Nephron progenitor cell (in vitro differentiated cells): Measurements from ENCODE around the gene FIS1.
A peak's percentile ranks its signal among the peaks of the same experiment; 100 is the strongest.

Source experiments
- DNase-seq: peaks from one replicate; pipeline ENCODE4 v3.0.0; 2021
- H3K27ac Mint-ChIP-seq: 2 replicates; pipeline ENCODE4 v1.8.0; 2021; ENCODE audit warnings: mild to moderate bottlenecking, moderate library complexity, mixed read lengths
- H3K27me3 Mint-ChIP-seq: 2 replicates; pipeline ENCODE4 v1.8.0; 2021; ENCODE audit warnings: mild to moderate bottlenecking, low read depth, mixed read lengths; ENCODE audit not compliant: poor library complexity
- H3K36me3 Mint-ChIP-seq: 2 replicates; pipeline ENCODE4 v1.8.0; 2021; ENCODE audit warnings: low read depth, mixed read lengths
- H3K4me1 Mint-ChIP-seq: 2 replicates; pipeline ENCODE4 v1.8.0; 2021; ENCODE audit warnings: mixed read lengths
- H3K4me3 Mint-ChIP-seq: 2 replicates; pipeline ENCODE4 v1.8.0; 2021; ENCODE audit warnings: mild to moderate bottlenecking, moderate library complexity, mixed read lengths
- H3K9me3 Mint-ChIP-seq: 2 replicates; pipeline ENCODE4 v1.8.0; 2021; ENCODE audit warnings: mild to moderate bottlenecking, moderate library complexity, mixed read lengths
- TF ChIP-seq, protein P1 (sequence below): fragments of 200-600 bp; sonication (generic); IDR thresholded peaks from 2 replicates; pipeline ENCODE4 v1.5.0; 2021; ENCODE audit warnings: antibody characterized with exemption

The FIS1 gene

DNA sequence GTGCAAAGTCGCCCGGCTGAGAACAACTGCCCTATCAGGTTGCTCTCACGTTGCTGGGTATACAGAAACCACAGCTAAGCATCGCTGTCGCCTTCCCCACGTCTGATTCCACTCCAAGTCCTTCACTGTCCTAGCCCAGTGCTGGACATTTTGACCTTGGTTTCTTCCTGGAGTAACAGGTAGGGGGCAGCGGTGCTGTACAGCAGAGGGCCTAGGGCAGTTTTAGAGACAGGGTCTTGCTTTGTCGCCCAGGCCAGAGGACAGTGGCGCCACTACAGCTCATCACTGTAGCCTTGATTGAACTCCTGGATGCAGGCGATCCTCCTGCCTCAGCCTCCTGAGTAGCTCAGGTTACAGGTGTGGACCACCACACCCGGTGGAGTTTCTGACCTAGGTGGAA lies 9.8 kb downstream of the FIS1 start:
- no peaks in the 10 kb centered on the region for H3K9me3 Mint-ChIP-seq
- no peak overlapping the region for H3K27ac Mint-ChIP-seq
- no peaks in the 10 kb centered on the region for H3K36me3 Mint-ChIP-seq
- peaks cover 32% of the 10 kb centered on the region for H3K4me1 Mint-ChIP-seq
- TF ChIP-seq, protein P1, sequence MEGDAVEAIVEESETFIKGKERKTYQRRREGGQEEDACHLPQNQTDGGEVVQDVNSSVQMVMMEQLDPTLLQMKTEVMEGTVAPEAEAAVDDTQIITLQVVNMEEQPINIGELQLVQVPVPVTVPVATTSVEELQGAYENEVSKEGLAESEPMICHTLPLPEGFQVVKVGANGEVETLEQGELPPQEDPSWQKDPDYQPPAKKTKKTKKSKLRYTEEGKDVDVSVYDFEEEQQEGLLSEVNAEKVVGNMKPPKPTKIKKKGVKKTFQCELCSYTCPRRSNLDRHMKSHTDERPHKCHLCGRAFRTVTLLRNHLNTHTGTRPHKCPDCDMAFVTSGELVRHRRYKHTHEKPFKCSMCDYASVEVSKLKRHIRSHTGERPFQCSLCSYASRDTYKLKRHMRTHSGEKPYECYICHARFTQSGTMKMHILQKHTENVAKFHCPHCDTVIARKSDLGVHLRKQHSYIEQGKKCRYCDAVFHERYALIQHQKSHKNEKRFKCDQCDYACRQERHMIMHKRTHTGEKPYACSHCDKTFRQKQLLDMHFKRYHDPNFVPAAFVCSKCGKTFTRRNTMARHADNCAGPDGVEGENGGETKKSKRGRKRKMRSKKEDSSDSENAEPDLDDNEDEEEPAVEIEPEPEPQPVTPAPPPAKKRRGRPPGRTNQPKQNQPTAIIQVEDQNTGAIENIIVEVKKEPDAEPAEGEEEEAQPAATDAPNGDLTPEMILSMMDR, result peak; percentile 22
- peaks cover 11% of the 10 kb centered on the region for H3K27me3 Mint-ChIP-seq
- DNase-seq, result no peak
- no peak overlapping the region for H3K4me3 Mint-ChIP-seq

DNA sequence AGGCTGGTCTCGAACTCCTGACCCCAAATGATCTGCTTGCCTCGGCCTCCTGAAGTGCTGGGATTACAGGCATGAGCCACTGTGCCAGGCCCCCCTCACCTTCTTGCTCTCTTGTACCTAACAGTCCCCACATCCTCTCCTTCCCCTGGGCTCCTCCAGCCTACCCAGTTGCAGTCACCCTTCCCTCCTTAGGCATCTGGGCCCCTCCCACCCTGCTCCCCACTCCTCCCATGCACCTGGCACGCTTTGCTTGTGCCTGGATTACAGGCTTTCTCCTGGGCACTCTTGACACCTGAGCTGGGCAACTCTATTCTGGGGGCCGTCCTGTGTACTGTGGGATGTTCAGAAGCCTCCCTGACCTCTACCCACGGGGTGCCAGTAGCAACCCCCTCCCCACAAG lies 10.2 kb downstream of the FIS1 start:
- TF ChIP-seq, protein P1, result no peak
- Mint-ChIP-seq H3K27ac (no peak overlapping the region), H3K36me3 (no peaks in the 10 kb centered on the region), H3K4me1 (peaks cover 32% of the 10 kb centered on the region), H3K4me3 (no peak overlapping the region), H3K27me3 (peaks cover 11% of the 10 kb centered on the region), H3K9me3 (no peaks in the 10 kb centered on the region)
- DNase-seq, result no peak

DNA sequence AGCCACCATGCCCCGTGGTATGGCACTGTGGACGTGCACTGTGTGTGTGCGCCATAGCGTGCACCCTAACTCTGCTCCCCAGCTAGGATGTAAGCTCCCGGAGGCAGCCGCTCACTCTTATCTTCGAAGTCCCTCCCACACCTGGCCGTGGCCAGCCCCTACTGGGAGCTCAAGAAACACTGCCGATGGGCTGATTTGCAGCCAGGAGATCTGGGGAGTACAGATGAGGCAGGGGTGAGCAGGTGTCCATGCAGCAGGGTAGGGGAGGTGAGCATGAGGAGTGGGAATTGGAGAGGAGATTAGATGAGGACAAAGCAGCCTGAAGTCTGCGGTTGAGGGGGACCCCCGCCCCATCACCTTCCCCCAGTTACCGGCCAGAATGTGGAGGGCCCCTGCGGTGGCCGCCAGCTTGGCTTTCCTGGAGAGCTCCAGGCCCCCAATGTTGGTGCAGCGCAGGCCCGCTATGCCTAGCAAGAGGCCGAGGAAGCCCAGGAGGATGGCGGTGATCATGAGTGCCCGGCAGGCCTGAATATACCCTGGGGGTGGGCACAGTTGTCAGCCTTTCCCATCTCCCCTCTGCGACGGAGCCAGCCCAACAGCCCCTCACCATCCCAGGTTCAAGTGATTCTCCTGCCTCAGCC lies 10.9 kb downstream of the FIS1 start:
- TF ChIP-seq, protein P1, result no peak

DNA sequence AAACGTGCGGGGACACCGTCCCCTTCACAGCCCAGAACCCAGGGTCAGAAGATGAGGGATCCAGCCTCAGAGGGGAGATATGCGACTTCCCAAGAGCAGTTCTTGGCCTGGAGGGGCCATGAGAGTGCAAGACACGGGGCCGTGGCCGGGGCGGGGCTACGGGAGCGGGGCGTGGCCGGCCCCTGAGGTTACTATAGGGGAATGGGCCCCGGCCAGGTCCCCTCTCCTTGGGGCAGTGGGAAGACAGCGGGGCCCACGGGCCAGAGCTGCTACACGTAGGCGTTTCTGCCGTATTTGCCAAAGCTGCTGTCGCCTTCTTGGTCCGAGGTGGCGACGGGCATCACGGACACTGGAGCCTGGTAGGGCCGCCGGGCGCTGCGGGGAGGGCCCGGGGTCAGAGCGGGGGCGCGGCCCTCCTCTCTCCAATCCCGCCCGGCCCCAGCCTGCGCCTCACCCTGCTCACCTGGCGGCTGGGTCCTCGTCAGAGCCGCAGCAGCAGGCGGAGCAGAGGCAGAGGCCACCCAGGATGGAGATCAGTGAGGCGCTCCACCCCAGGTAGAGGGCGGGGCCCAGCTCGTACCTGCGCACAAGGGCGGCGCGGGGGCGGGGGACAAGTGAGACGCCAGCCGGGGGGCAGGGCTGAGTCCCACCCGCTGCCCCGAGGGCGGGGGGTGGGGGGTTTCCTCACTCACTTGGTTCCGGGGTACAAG lies 12.6 kb downstream of the FIS1 start:
- Mint-ChIP-seq H3K4me1 (peaks cover 25% of the 10 kb centered on the region), H3K9me3 (no peaks in the 10 kb centered on the region), H3K27ac (no peak overlapping the region), H3K36me3 (peaks cover 9% of the 10 kb centered on the region), H3K4me3 (peak overlapping the region; percentile 63), H3K27me3 (peaks cover 11% of the 10 kb centered on the region)
- peak; percentile 70 for DNase-seq
- TF ChIP-seq, protein P1, result no peak

More for the DNA sequence above, 10.9 kb downstream of the FIS1 start:
- no peak for DNase-seq
- Mint-ChIP-seq H3K9me3 (no peaks in the 10 kb centered on the region), H3K27ac (no peak overlapping the region), H3K36me3 (peaks cover 3% of the 10 kb centered on the region), H3K4me1 (peaks cover 36% of the 10 kb centered on the region), H3K4me3 (no peak overlapping the region), H3K27me3 (peaks cover 11% of the 10 kb centered on the region)

DNA sequence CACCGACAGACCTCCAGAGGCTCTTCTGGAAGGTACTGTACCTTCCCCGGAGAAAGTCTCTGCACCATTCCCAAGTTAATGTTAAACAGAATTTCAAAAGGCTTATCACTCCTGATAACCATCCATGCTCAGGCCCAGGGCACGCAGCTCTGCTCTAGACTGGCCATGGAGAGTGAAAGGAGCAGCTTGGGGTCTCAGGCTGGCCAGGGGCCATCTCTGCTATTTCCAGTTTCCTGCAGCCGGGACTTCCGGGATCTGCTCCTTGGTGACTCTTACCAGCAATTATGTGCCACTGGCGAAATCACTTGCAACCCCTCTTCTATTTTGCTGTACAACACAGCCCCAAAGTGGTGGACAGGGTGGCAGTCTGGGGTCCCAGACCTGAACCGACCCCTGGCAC lies 13.2 kb downstream of the FIS1 start:
- Mint-ChIP-seq H3K4me3 (no peak overlapping the region), H3K4me1 (peaks cover 25% of the 10 kb centered on the region), H3K36me3 (peaks cover 13% of the 10 kb centered on the region), H3K27ac (no peak overlapping the region), H3K27me3 (peaks cover 11% of the 10 kb centered on the region), H3K9me3 (no peaks in the 10 kb centered on the region)
- TF ChIP-seq, protein P1, result no peak
- no peak for DNase-seq

DNA sequence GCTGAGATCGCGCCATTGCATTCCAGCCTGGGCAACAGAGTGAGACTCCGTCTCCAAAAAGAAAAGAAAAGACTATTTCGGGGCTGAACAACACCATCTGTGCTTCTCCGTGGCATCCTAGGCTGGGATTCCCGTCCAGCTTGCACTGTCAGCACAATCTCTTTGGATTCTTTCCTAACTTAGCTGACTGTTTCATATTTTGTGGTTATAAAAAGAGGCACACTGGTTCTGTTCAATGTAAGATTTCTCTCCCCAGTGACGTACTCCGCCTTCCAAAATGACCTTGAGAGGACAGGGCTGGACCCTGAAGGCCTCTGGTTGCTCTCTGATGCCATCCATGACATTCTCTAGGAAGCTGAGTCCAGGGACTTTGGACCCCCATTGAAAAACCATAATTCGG lies 18.2 kb downstream of the FIS1 start:
- TF ChIP-seq, protein P1, result no peak
- Mint-ChIP-seq H3K9me3 (no peaks in the 10 kb centered on the region), H3K27ac (no peak overlapping the region), H3K4me3 (no peak overlapping the region), H3K27me3 (peaks cover 2% of the 10 kb centered on the region), H3K36me3 (peaks cover 46% of the 10 kb centered on the region), H3K4me1 (peaks cover 21% of the 10 kb centered on the region)
- DNase-seq, result no peak
